Peyer's patch (tissue), 4 donors: ENCODE results near the gene MACO1.

Experiments
- CTCF ChIP-seq, 6 experiments: fragments of 450-650 bp in 4 of 6; fragments of 200-600 bp in 2 of 6; sonication (generic) in 1 of 6; IDR thresholded peaks; one replicate each; pipeline ENCODE4 v1.5.1; 2017 to 2019; ENCODE audit warnings: antibody characterized with exemption in 6 of 6, mild to moderate bottlenecking in 3 of 6, moderate library complexity in 1 of 6
- POLR2A ChIP-seq, 2 donors: fragments of 450-650 bp; IDR thresholded peaks; one replicate each; pipeline ENCODE4 v1.5.1; 2017; ENCODE audit warnings: antibody characterized with exemption in 2 of 2, mild to moderate bottlenecking in 2 of 2, moderate library complexity in 2 of 2

DNA sequence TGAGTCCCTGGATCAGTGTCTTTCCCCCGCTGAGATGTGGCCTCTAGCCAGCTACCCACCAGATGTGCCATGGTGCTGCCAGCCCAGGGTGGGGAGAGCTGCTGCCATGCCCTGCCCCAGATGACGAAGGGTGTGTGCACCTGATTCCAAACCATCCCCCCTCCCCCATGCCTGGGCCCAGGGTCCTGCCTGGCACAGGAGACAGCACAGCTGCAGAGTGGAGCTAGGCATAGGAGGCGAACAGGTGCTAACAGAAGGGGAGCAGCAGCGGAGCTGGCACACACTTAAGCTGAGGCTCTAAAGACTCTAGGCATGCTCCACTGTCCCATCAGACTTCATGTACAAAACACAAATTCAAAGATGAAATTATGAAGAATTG, 103.7 kb downstream of the MACO1 start:
- no peak for TF ChIP-seq CTCF (IDR thresholded peaks at IDR 0.05)
- no peak for TF ChIP-seq POLR2A (IDR thresholded peaks at IDR 0.05)
